GM23338 (cell line): ENCODE results near the gene JAG1. TPM values are rescaled to one million over a fixed set of nuclear protein-coding genes. Genes with fewer than 3 reads are reported as not detected.

Experiments
- CREB1 ChIP-seq: fragments of 250-450 bp; sonication (Bioruptor Pico); IDR thresholded peaks from 2 replicates; pipeline ENCODE4 v1.5.0; 2020; ENCODE audit warnings: low read depth, mild to moderate bottlenecking, moderate library complexity
- CTCF ChIP-seq, 2 experiments: fragments of 200-600 bp in 1 of 2; sonication (generic) in 1 of 2; conservative IDR thresholded peaks; 2 replicates each; pipeline versions ENCODE4 v1.5.1 to v1.6.1; 2016 to 2017; ENCODE audit warnings: antibody characterized with exemption in 2 of 2, low read depth in 2 of 2, mild to moderate bottlenecking in 2 of 2, moderate library complexity in 1 of 2
- ETS1 ChIP-seq: IDR thresholded peaks from 2 replicates; pipeline ENCODE4 v1.6.1; 2016; ENCODE audit warnings: antibody characterized with exemption
- EZH2 ChIP-seq: fragments of 200-600 bp; sonication (generic); IDR thresholded peaks from one replicate; pipeline ENCODE4 v1.8.0; 2017; ENCODE audit warnings: antibody characterized with exemption, mild to moderate bottlenecking, low read depth; ENCODE audit not compliant: unreplicated experiment
- EZH2phosphoT487 ChIP-seq: fragments of 200-600 bp; sonication (generic); IDR thresholded peaks from one replicate; pipeline ENCODE4 v1.8.1; 2018; ENCODE audit warnings: antibody characterized with exemption; ENCODE audit not compliant: unreplicated experiment
- JUNB ChIP-seq: IDR thresholded peaks from one replicate; pipeline ENCODE4 v1.6.1; 2016; ENCODE audit warnings: antibody characterized with exemption; ENCODE audit not compliant: unreplicated experiment
- POLR2AphosphoS5 ChIP-seq: IDR thresholded peaks from 2 replicates; pipeline ENCODE4 v1.6.1; 2016; ENCODE audit warnings: antibody characterized with exemption, low read depth
- STAT1 ChIP-seq: IDR thresholded peaks from one replicate; pipeline ENCODE4 v1.6.1; 2016; ENCODE audit warnings: antibody characterized with exemption; ENCODE audit not compliant: unreplicated experiment
- ZNF114 ChIP-seq: fragments of 250-450 bp; sonication (Bioruptor Pico); IDR thresholded peaks from 2 replicates; pipeline ENCODE4 v1.5.0; 2020; ENCODE audit warnings: mild to moderate bottlenecking, moderate library complexity
- ZNF462 ChIP-seq: fragments of 250-450 bp; sonication (Bioruptor Pico); IDR thresholded peaks from 2 replicates; pipeline ENCODE4 v1.5.0; 2020; ENCODE audit warnings: mild to moderate bottlenecking, moderate library complexity
- polyA plus RNA-seq: library from polyadenylated mRNA; unstranded; fragments of >200 nt; fragmentation: Nextera tagmentation; extraction: Ambion mirVana; gene quantifications from 2 replicates; pipeline ENCODE4 v1.2.1, GENCODE V29; 2016
- total RNA-seq: library from RNA; depleted of rRNA; stranded (reverse); fragments of >200 nt; shearing (Covaris generic); gene quantifications from 2 replicates; pipeline ENCODE4 v1.2.3, GENCODE V29; 2014

The JAG1 gene
- total and polyA plus RNA-seq, 2 experiments from 2014 or later: 9.7 to 46.5 TPM

- no peak for TF ChIP-seq ZNF462
- no peak for TF ChIP-seq EZH2
- TF ChIP-seq JUNB: no peak
- TF ChIP-seq ETS1: no peak
- TF ChIP-seq STAT1: no peak
- no peak for TF ChIP-seq POLR2AphosphoS5
- no peak for TF ChIP-seq EZH2phosphoT487
- no peak for TF ChIP-seq CTCF (conservative IDR thresholded peaks at IDR 0.05; ENCODE audit: low read depth in 2 of 2)
- TF ChIP-seq CREB1: no peak
- TF ChIP-seq ZNF114 (CRISPR knock-in tag): no peak
Measured at GRCh38 chr20:10609770-10610169, 64.0 kb downstream of the JAG1 start (continued).
